Activated CD8-positive, alpha-beta T cell treated with anti-CD3 and anti-CD28 coated beads, Interleukin-2, amount 10 ng/mL, durations not matched to agents 7 days and 5 days (primary cell): ENCODE results near the gene FOCAD. TPM values are rescaled to one million over a fixed set of nuclear protein-coding genes. Genes with fewer than 3 reads are reported as not detected.

ENCODE experiments used
- ATAC-seq: fragments of 150-1000 bp; cut with Tn5 transposase; one replicate; pipeline ENCODE4 v1.10.0; 2021; ENCODE audit warnings: moderate library complexity
- CTCF ChIA-PET: fragments of 350-600 bp; sonication (Branson Sonifier 250); formaldehyde crosslinking; loops from one replicate; lab custom pipeline; 2021; ENCODE audit warnings: antibody characterized with exemption; lab: Charles Lee
- POLR2A ChIA-PET: fragments of 350-600 bp; sonication (Branson Sonifier 250); formaldehyde crosslinking; loops from one replicate; lab custom pipeline; 2021; ENCODE audit warnings: antibody characterized with exemption; lab: Charles Lee
- DNase-seq: peaks from one replicate; pipeline ENCODE4 v3.0.0-alpha.2; 2020
- H3K27ac Mint-ChIP-seq: one replicate; pipeline ENCODE4 v1.8.0; 2021; ENCODE audit warnings: mild to moderate bottlenecking, mixed read lengths
- H3K27me3 Mint-ChIP-seq: one replicate; pipeline ENCODE4 v1.8.0; 2021; ENCODE audit warnings: low read depth, mixed read lengths
- H3K36me3 Mint-ChIP-seq: one replicate; pipeline ENCODE4 v1.8.0; 2021; ENCODE audit warnings: low read depth, mixed read lengths
- H3K4me1 Mint-ChIP-seq: one replicate; pipeline ENCODE4 v1.8.0; 2021; ENCODE audit warnings: low read depth, mixed read lengths
- H3K4me3 Mint-ChIP-seq: one replicate; pipeline ENCODE4 v1.8.0; 2021; ENCODE audit warnings: mild to moderate bottlenecking, mixed read lengths
- H3K9me3 Mint-ChIP-seq: one replicate; pipeline ENCODE4 v1.8.0; 2022; ENCODE audit warnings: mixed read lengths; ENCODE audit not compliant: insufficient read depth
- total RNA-seq, 2 experiments: library from RNA; stranded (reverse); gene quantifications; one replicate each; pipeline ENCODE4 v1.2.3, GENCODE V29; 2021

The FOCAD gene
- total RNA-seq, 2 experiments from 2014 or later = 31.5 to 32.8 TPM

DNA sequence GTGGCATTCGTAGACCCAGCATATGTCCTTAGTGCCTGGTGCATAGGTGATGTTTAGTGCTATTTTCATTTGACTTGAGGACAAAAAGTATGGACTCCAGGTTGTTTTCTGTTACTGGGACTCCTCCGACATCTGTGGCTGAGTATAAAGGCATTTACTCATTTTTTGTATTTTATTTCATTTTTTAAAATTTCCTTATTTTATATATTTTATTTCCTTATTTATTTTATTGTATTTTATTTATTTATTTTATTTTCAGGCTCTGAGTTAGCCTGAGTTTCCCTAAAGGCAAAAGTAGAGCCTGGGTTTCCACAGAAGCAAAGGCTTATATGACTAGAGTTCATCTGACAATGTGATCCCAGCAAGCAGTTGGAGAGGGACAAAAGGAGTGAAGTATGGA lies 91.6 kb downstream of the FOCAD start:
- no peaks in the 10 kb centered on the region for H3K4me1 Mint-ChIP-seq
- POLR2A ChIA-PET = no interaction called here

DNA sequence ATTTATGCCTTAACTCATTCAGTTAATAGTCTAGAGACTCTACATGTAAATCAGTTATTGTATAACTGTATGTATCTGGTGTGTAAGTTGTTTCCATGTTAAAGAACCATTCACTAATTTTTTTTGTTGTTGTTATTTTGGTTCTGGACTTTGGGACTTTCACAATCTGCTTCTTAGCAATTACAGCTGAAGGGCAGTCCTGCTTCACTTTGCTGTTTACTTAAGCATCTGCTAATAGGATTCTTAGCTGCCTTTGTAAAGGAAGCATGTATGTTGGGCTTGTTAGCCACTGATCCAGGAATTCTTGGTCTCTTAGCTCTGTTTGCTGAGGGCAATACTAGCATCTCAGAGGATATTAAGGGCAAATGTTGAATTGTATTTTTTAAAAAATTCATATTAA lies 97.0 kb downstream of the FOCAD start:
- Mint-ChIP-seq H3K27me3 (no peaks in the 10 kb centered on the region), H3K4me3 (no peak overlapping the region), H3K36me3 (peaks cover 9% of the 10 kb centered on the region), H3K27ac (no peak overlapping the region), H3K4me1 (no peaks in the 10 kb centered on the region), H3K9me3 (no peaks in the 10 kb centered on the region)
- POLR2A ChIA-PET = no interaction called here
- ATAC-seq (no peak), DNase-seq (no peak)
- CTCF ChIA-PET = no interaction called here

More for the DNA sequence above, 91.6 kb downstream of the FOCAD start:
- H3K36me3 Mint-ChIP-seq = peaks cover 27% of the 10 kb centered on the region
- ATAC-seq = no peak
- no peak for DNase-seq
- no peaks in the 10 kb centered on the region for H3K27me3 Mint-ChIP-seq
- no peak overlapping the region for H3K27ac Mint-ChIP-seq
- H3K4me3 Mint-ChIP-seq = no peak overlapping the region
- H3K9me3 Mint-ChIP-seq = no peaks in the 10 kb centered on the region
- CTCF ChIA-PET = no interaction called here

DNA sequence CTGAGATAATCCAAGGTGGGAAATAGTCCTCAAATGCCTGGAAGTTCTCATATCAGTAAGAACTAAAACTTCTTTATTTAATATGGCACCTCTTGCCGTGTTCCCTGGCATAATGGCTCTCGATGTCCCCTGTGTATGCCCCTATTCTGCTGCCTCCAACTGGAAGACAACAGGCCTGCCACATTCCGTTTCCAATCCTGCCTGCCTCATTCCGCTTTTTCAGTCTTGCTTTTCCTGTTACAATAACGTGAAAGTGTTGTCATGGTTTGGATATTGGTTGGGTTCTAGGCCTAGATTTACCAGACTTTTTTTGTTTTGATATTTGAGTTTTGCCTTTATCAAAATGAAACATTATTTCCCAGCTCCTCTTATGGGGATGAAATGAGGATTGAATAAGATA lies 98.2 kb downstream of the FOCAD start:
- Mint-ChIP-seq H3K4me3 (no peak overlapping the region), H3K4me1 (no peaks in the 10 kb centered on the region), H3K27ac (no peak overlapping the region), H3K36me3 (peaks cover 8% of the 10 kb centered on the region), H3K27me3 (no peaks in the 10 kb centered on the region), H3K9me3 (no peaks in the 10 kb centered on the region)
- ATAC-seq = no peak
- CTCF ChIA-PET = no interaction called here
- POLR2A ChIA-PET = no interaction called here
- no peak for DNase-seq

DNA sequence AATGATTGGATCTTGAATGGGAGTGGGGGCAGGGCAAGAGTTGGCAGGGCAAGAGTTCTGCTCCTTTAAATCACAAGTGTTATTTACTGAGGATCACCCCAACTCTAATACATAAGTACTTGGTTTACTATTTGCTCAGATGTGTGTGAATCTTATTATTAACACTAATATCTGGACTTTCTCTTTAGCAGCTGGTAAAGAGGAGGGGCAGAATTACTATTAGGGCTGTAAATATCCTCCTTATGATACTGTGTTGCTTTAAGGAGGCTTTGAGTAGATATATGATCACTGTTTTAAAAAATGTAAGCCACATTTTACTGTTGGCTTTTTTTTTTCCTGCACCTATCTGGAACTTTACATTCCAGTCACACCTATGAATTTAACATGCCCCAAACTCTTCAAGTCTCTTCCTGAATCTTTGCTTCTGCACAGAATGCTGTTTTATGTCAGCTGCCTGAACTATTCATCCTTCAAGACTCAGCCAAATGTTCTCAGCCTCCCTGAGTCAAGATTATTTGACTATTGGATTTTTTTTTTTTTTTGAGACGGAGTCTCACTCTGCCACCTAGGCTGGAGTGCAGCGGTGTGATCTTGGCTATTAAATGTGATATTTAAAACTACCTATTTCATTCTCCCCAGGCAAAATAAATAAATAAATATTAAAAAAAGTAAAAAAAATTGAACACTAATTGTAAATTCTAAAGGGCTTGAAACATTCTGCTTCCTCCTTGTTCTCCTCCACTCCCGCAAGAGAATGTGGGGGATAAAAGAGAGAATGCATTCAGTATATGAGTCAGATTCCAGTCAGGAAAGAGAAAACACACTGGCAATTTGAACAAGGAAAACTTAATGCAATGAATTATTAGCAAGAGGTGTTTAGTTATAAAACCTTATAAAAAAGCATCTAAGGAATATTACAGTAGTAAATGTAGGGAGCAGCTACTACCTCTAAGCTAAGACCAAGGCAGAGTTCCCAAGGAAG lies 99.3 kb downstream of the FOCAD start:
- ATAC-seq (no peak), DNase-seq (no peak)
- no peak overlapping the region for H3K4me3 Mint-ChIP-seq
- no peak overlapping the region for H3K27ac Mint-ChIP-seq
- H3K27me3 Mint-ChIP-seq = no peaks in the 10 kb centered on the region
- no peaks in the 10 kb centered on the region for H3K4me1 Mint-ChIP-seq
- H3K36me3 Mint-ChIP-seq = peaks cover 7% of the 10 kb centered on the region
- H3K9me3 Mint-ChIP-seq = no peaks in the 10 kb centered on the region
- CTCF ChIA-PET = no interaction called here
- POLR2A ChIA-PET = no interaction called here

DNA sequence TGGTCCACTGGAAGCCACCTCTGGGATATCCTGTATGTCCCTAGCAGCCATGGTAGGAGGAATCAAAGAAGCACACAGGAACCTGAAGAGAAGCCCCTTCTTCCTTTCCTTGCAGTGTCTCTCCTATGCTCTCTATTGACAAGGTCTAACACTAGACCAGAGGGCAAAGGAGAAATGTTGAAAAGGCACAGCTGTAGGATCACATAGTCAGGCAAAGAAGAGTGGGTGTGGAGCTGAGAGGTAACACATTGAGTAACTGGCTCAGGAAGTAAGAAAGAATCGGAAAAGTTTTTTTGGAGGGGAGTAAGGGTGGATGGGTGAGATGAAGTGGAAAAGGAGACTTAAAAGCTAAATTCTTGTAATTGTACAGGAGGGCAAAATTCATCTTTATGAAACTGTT lies 100.1 kb downstream of the FOCAD start:
- Mint-ChIP-seq H3K27ac (no peak overlapping the region), H3K4me1 (no peaks in the 10 kb centered on the region), H3K9me3 (no peaks in the 10 kb centered on the region), H3K27me3 (no peaks in the 10 kb centered on the region), H3K36me3 (peaks cover 4% of the 10 kb centered on the region), H3K4me3 (no peak overlapping the region)
- ATAC-seq (no peak), DNase-seq (no peak)
- ChIA-PET POLR2A (no interaction called here), CTCF (no interaction called here)

DNA sequence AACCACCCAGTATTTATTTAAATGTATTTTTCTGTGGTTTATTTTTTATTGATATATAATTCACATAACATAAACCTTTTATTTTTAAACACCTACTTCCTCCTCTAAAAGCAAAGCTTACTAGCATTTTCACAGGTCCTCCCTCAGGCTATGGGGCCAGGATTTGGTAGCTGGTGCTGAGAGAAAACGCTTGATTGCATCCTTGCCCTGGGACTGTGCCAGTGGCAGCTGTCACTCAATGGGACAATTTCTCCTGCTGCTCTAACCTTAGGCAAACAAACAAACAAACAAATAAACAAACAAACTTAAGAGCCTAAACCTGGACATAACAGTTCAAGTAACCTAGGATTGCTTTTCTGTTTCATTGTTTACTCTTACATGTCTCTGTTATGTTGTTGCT lies 102.7 kb downstream of the FOCAD start:
- Mint-ChIP-seq H3K9me3 (no peaks in the 10 kb centered on the region), H3K4me3 (no peak overlapping the region), H3K4me1 (no peaks in the 10 kb centered on the region), H3K27ac (no peak overlapping the region), H3K36me3 (peaks cover 20% of the 10 kb centered on the region), H3K27me3 (no peaks in the 10 kb centered on the region)
- POLR2A ChIA-PET = no interaction called here
- CTCF ChIA-PET = no interaction called here
- DNase-seq = no peak
- ATAC-seq = no peak

DNA sequence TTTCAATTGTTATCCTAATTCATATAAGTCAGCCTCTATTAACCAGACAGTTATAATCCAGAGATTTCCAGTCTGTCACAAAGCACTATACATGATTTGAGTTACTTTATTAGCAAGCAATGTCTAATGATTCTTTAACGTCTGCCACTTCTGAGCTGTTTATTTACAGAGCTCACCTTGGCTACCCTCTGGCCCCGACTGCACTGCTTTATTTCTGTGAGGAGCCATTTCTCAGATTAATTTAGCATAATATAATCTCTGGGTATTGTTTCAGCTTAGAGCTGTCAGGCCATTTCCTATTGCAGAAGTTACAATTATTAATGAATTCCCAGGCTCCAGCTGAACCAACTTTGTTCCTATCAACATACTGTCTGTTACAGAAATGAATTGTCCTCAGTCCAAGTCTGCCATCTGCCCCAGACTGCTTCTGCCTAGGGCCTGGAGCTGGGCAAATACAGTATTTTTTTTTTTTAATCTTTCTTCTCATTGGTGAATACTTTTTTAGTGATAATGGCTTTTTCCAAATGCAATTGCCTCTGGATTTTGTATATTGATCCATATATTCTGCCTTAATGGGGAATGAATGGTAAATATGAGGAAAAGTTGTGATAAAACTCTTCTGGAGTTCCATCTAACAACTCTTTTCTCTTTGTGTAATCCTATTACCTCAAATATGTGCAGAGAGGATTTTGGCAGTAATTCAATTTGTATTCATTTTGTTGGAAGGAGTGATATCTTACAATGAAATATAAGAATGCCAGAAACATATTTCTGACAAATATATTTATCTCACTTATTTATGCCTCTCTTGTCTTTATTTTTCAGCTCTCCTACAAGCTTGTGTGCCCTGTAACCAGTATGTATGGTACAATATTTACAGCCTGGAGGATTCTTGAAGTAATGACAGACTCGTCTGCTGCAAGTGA lies 104.7 kb downstream of the FOCAD start:
- no peak overlapping the region for H3K27ac Mint-ChIP-seq
- CTCF ChIA-PET = no interaction called here
- no peaks in the 10 kb centered on the region for H3K9me3 Mint-ChIP-seq
- H3K4me3 Mint-ChIP-seq = no peak overlapping the region
- DNase-seq (no peak), ATAC-seq (no peak)
- H3K36me3 Mint-ChIP-seq = peaks cover 24% of the 10 kb centered on the region
- H3K4me1 Mint-ChIP-seq = no peaks in the 10 kb centered on the region
- H3K27me3 Mint-ChIP-seq = no peaks in the 10 kb centered on the region
- POLR2A ChIA-PET = no interaction called here

DNA sequence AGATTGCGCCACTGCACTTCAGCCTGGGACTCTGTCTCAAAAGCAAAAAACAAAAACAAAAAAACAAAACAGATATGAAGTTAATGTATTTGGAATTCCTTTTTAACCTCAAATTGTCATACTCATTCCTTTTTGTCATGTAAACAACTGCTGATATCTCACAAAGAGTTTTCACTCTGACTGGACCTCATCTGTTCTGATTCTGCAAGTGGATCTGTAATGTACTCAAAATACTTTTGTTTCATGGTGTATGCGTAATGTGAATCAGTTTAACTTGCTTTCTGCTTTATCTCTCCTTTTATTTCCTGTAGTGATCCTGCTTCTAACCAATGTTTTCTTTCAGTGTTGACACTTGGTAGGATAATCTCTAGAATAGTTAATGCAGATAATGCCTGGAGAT lies 106.7 kb downstream of the FOCAD start:
- no peaks in the 10 kb centered on the region for H3K9me3 Mint-ChIP-seq
- no peak overlapping the region for H3K27ac Mint-ChIP-seq
- H3K4me3 Mint-ChIP-seq = no peak overlapping the region
- no peak for ATAC-seq
- no peak for DNase-seq
- no peaks in the 10 kb centered on the region for H3K27me3 Mint-ChIP-seq
- H3K36me3 Mint-ChIP-seq = peaks cover 24% of the 10 kb centered on the region
- ChIA-PET POLR2A (no interaction called here), CTCF (no interaction called here)
- no peaks in the 10 kb centered on the region for H3K4me1 Mint-ChIP-seq

DNA sequence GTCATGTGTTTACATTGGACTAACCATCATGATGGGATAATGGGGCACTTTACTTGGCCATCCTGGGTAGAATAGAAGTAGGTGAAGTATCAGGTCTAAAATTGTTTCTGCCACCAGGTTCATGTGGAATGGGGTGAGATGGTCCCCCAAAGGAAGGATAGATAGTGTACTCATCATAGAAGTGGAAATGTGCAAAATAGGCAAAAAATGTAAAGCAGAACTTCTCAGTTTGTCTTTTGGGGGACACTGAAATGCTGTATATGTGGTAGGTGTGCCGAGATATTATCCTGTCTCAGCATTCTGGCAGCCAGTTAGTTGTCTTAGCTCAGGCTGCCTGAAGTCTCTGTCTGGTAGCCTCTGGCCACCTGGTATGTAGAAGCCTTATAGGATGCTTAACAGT lies 107.6 kb downstream of the FOCAD start:
- Mint-ChIP-seq H3K4me3 (no peak overlapping the region), H3K36me3 (peaks cover 27% of the 10 kb centered on the region), H3K27me3 (no peaks in the 10 kb centered on the region), H3K4me1 (no peaks in the 10 kb centered on the region), H3K27ac (no peak overlapping the region), H3K9me3 (no peaks in the 10 kb centered on the region)
- CTCF ChIA-PET = no interaction called here
- POLR2A ChIA-PET = no interaction called here
- ATAC-seq = no peak
- no peak for DNase-seq

DNA sequence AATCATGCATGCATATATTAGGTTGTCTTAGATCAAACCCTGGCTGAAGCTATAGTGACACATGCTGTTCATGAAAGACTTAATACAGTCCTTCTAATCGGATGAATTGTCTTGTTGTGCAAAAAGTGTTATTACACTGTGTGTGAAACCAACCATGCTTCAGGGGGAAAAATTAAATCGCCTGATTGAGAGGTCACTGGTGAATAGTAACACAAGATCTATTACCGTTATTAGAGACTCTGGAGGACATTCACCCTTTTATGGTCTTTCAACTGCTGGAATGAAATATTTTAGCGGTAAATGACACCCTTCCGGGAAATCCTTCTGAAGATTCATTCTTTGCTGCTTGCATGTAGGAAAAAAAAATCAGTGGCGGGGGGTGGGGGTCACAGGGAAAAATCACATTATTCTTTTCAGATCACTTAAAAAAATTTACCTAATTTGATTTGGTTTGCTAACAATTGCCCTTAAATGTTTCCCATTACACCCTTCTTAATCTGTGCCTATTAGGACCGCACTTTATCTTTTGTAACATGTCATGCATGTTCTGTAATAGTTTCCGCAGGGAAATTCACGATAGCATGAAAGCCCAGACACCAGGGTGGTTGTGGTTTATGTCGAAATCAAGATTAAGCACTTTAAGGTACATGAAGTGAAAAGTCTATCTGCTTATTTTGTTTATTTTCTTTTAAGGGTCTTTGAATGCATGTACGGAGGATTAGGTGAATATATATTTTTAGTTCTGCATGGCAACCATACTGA lies 120.6 kb downstream of the FOCAD start:
- Mint-ChIP-seq H3K4me3 (no peak overlapping the region), H3K9me3 (no peaks in the 10 kb centered on the region), H3K27me3 (no peaks in the 10 kb centered on the region), H3K27ac (no peak overlapping the region), H3K36me3 (no peaks in the 10 kb centered on the region), H3K4me1 (peaks cover 2% of the 10 kb centered on the region)
- no peak for ATAC-seq
- POLR2A ChIA-PET = no interaction called here
- no peak for DNase-seq
- CTCF ChIA-PET = no interaction called here

DNA sequence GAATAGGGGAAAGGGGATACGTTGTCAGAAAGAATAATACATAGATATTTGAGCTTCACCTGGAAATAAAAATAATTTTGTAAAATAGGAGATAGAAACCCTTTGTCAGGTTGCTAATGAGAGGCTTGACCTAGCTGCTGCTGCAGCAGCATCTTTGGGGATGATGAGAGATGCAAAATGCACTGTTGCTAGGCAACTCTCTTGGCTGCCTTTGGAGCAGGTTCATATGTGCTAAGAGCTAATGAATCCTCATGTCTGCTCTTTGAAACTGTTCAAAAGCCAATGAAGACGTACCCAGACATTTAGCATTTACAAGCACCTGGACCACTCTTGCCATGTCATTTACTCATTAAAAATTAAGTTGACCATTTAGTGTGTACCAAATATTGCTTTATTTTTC lies 121.7 kb downstream of the FOCAD start:
- H3K27ac Mint-ChIP-seq = no peak overlapping the region

More for the DNA sequence above, 121.7 kb downstream of the FOCAD start:
- Mint-ChIP-seq H3K4me3 (no peak overlapping the region), H3K36me3 (no peaks in the 10 kb centered on the region), H3K27me3 (no peaks in the 10 kb centered on the region), H3K4me1 (no peaks in the 10 kb centered on the region), H3K9me3 (no peaks in the 10 kb centered on the region)
- ATAC-seq (no peak), DNase-seq (no peak)
- ChIA-PET POLR2A (no interaction called here), CTCF (no interaction called here)
